HL-60/S4 treated with phorbol 12-myristate 13-acetate at 8.2 ng/mL for 4 days and 3 days (cell line): ENCODE measurements around the gene ZFAND2B.
"Not testable (repeated sequence)": the region's sequence is repeated elsewhere in the genome, so short reads cannot be mapped to it uniquely, and the experiment has no call there.

Experiments
- in situ Hi-C: fragments of 300-500 bp; cut with MboI; formaldehyde crosslinking; loops from 2 replicates; pipeline ENCODE4 v1.15.0; 2022; ENCODE audit warnings: low sequenced_read_pairs

Gene ZFAND2B

GRCh38 chr2:219250049-219250781, 43.6 kb downstream of the ZFAND2B start:
- in situ Hi-C loops: no loop called here

GRCh38 chr2:219251656-219252055, 45.1 kb downstream of the ZFAND2B start:
- in situ Hi-C loops: no loop called here

- in situ Hi-C loops: no loop called here
Observed at GRCh38 chr2:219252084-219252483, 45.5 kb downstream of the ZFAND2B start.

GRCh38 chr2:219252570-219252899, 46.0 kb downstream of the ZFAND2B start:
- in situ Hi-C loops: no loop called here

DNA sequence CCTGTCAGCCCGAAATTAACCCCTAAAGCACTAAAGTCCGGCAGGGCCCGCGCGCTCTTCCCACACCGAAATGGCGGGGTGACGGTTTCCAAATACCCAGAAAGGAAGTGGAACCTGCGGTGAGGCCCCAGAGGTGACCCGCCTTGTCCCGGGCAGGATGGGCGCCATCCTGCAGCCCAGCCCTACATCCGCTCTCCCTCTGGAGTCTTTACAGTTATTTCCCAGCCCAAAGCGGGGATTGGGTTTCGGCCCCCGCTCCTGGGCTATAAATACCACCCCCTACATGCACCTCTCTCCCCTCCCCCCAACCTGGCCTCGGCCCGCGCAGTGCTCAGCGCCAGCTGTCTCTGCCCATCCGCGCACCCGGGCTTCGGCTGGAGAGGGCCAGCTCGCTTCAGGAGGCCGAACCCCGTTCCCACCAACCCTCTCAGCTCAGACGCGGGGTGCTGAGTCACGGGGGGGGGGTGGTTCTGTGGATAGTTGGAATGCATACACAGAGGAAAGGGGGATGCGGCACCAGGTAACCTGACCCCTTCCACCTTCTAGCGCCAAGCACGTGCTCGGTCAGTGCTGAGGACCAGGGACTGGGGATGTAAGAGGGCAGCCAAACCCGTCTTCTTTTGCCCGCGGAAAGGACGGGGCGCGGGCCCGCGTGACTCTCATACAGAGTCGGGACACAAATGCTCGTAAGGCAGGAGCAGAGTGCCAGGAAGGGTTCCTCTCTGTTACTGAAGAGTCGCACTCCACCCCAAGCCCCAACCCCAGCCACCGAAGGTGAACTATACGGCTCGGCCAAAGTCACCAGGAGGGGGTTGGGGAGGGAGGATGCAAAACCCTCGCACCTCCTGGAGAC, 46.5 kb downstream of the ZFAND2B start, which contains the start of gene TUBA4B:
TSS of gene TUBA4B (plus strand) at position 344 of the 853 bp plus-strand sequence. CDS start at position 509, 165 bp downstream.
- in situ Hi-C loops: no loop called here

DNA sequence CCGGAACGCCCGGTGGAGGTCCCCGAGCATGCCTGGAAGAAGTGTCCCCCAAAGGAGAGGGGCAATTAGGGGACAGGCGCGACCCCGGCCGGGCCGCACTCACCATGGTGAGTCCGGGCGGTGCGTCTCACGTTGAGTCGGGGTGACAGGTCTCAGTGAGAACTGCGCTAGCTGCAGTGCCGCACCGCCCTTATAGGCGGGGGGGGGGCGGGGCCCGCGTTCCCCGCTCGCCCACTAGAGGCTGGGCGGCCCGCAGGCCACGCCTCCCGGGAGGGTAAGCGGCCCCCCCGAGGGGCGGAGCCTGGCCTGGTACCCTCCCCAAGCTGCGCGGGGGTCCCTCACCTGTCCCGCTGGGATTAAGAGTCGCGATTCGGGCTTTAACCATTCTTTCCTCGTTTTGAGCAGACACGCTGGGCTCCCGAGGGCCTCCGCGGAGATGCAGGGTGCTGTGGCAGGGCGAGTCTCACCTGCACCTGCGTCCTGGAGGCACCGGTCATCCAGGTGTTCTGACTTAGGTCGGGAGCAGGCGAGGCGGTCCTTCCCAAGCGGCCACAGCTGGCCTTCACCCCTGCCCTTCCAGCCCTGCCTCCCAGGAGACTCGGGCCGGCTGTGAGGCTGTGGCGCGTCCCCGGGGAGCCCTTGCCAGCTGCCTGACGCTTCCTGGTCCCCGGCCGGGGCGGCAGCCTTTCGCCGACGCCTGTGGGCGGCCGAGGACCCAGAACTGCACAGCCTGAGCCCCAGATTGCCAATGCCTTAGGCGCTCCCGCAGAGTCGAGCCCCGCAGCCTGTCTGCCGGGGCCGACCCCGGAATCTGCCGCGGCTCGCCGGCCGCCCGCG, 47.4 kb downstream of the ZFAND2B start, which contains the start of gene TUBA4A:
TSS of gene TUBA4A (minus strand) at position 166 of the 837 bp plus-strand sequence. CDS start at position 106, 60 bp downstream.
- in situ Hi-C loops: no loop called here

- in situ Hi-C loops: no loop called here
Observed at GRCh38 chr2:219254590-219255201, 48.1 kb downstream of the ZFAND2B start.

- in situ Hi-C loops: not testable (repeated sequence)
Observed at GRCh38 chr2:219258942-219259341, 52.4 kb downstream of the ZFAND2B start.
